K562 (cell line): Measurements from ENCODE around the gene TLCD1. TPM values are rescaled to one million over a fixed set of nuclear protein-coding genes. Genes with fewer than 3 reads are reported as not detected.
A peak's percentile ranks its signal among the peaks of the same experiment; 100 is the strongest.

Experiments
- CBX2 ChIP-seq: fragments of 200-600 bp; sonication (generic); IDR thresholded peaks from one replicate; pipeline ENCODE4 v1.6.1; 2012; ENCODE audit warnings: mild to moderate bottlenecking, low read length, inconsistent platforms; ENCODE audit not compliant: insufficient read depth, poor library complexity, severe bottlenecking
- CLOCK ChIP-seq: fragments of 250-450 bp; sonication (Bioruptor Pico); IDR thresholded peaks from 2 replicates; pipeline ENCODE4 v1.4.0; 2020; ENCODE audit warnings: mild to moderate bottlenecking, moderate library complexity, borderline replicate concordance
- ELF1 ChIP-seq: fragments of 200-800 bp; sonication (Bioruptor generic); IDR thresholded peaks from 2 replicates; pipeline ENCODE4 v1.6.1; 2016; ENCODE audit warnings: missing genetic modification characterization, missing compliant biosample characterization
- ESRRB ChIP-seq: fragments of 250-450 bp; sonication (Bioruptor Pico); IDR thresholded peaks from 2 replicates; pipeline ENCODE4 v1.5.0; 2020; ENCODE audit warnings: mild to moderate bottlenecking, moderate library complexity, borderline replicate concordance
- EWSR1 ChIP-seq: fragments of 450-650 bp; IDR thresholded peaks from 2 replicates; pipeline ENCODE4 v1.6.1; 2018; ENCODE audit warnings: borderline replicate concordance, mild to moderate bottlenecking, low read depth, moderate library complexity; ENCODE audit not compliant: partially characterized antibody
- MAFG ChIP-seq: fragments of 450-650 bp; conservative IDR thresholded peaks from 2 replicates; pipeline ENCODE4 v1.6.1; 2016; ENCODE audit warnings: missing genetic modification characterization, missing compliant biosample characterization
- MLLT1 ChIP-seq, 2 experiments: fragments of 450-650 bp; IDR thresholded peaks; 2 replicates each; pipeline ENCODE4 v1.6.1; 2016
- NR2C2 ChIP-seq, 2 experiments: fragments of 200-800 bp in 1 of 2; sonication (Bioruptor generic) in 1 of 2; sonication (generic) in 1 of 2; formaldehyde crosslinking in 1 of 2; IDR thresholded peaks; 2 replicates each; pipeline versions ENCODE4 v1.6.1 to v1.8.0; 2016 to 2022; ENCODE audit warnings: mild to moderate bottlenecking in 1 of 2, missing compliant biosample characterization in 1 of 2, missing genetic modification characterization in 1 of 2, missing genetic modification reagents in 1 of 2
- PCBP1 ChIP-seq: fragments of 200-400 bp; formaldehyde crosslinking; IDR thresholded peaks from 2 replicates; pipeline ENCODE4 v1.6.1; 2018; ENCODE audit warnings: mild to moderate bottlenecking, low read depth, low read length; ENCODE audit not compliant: poor library complexity, severe bottlenecking
- PHF20 ChIP-seq: fragments of 450-650 bp; IDR thresholded peaks from 2 replicates; pipeline ENCODE4 v1.6.1; 2018; ENCODE audit not compliant: partially characterized antibody
- POLR2G ChIP-seq: fragments of 200-400 bp; formaldehyde crosslinking; IDR thresholded peaks from 2 replicates; pipeline ENCODE4 v1.6.1; 2017; ENCODE audit warnings: low read depth, mild to moderate bottlenecking, antibody characterized with exemption, low read length, moderate library complexity
- PRDM10 ChIP-seq: fragments of 450-650 bp; IDR thresholded peaks from 2 replicates; pipeline ENCODE4 v1.6.1; 2018; ENCODE audit not compliant: partially characterized antibody
- RAD51 ChIP-seq: fragments of 450-650 bp; IDR thresholded peaks from 2 replicates; pipeline ENCODE4 v1.7.1; 2016; ENCODE audit warnings: low read depth, mild to moderate bottlenecking, borderline replicate concordance
- TBP ChIP-seq: optimal IDR thresholded peaks from 2 replicates; pipeline ENCODE3; 2011; ENCODE audit warnings: low read depth, low read length, improper control_type of control experiment
- TCFL5 ChIP-seq: fragments of 250-450 bp; sonication (Bioruptor Pico); conservative IDR thresholded peaks from 2 replicates; pipeline ENCODE4 v1.6.1; 2021; ENCODE audit warnings: mild to moderate bottlenecking, moderate library complexity, matching md5 sums
- TRIM24 ChIP-seq, 2 experiments: fragments of 450-650 bp; IDR thresholded peaks; 2 replicates each; pipeline ENCODE4 v1.6.1; 2016
- XRCC5 ChIP-seq: fragments of 200-400 bp; formaldehyde crosslinking; IDR thresholded peaks from 2 replicates; pipeline ENCODE4 v1.6.1; 2017; ENCODE audit warnings: low read depth, mild to moderate bottlenecking, low read length
- ZNF12 ChIP-seq: sonication (generic); formaldehyde crosslinking; IDR thresholded peaks from 2 replicates; pipeline ENCODE4 v1.4.0; 2020; ENCODE audit warnings: mild to moderate bottlenecking, missing genetic modification reagents
- ZNF146 ChIP-seq: IDR thresholded peaks from one replicate; pipeline ENCODE4 v1.6.1; 2018; ENCODE audit warnings: missing compliant biosample characterization; ENCODE audit not compliant: unreplicated experiment
- ZNF23 ChIP-seq: fragments of 250-450 bp; sonication (Bioruptor Pico); IDR thresholded peaks from 2 replicates; pipeline ENCODE4 v1.4.0; 2020; ENCODE audit warnings: mild to moderate bottlenecking
- ZNF408 ChIP-seq: fragments of 250-450 bp; sonication (Bioruptor Pico); IDR thresholded peaks from 2 replicates; pipeline ENCODE4 v1.4.0; 2020; ENCODE audit warnings: low read depth, mild to moderate bottlenecking, moderate library complexity
- ZNF830 ChIP-seq: fragments of 250-450 bp; sonication (Bioruptor Pico); IDR thresholded peaks from 2 replicates; pipeline ENCODE4 v1.5.0; 2021; ENCODE audit warnings: mild to moderate bottlenecking
- polyA plus RNA-seq, 8 experiments: library from polyadenylated mRNA; depleted of rRNA in 4 of 8; stranded (reverse) in 5 of 8; unstranded in 3 of 8; fragments of >200 nt; fragmentation: Nextera tagmentation in 2 of 8; fragmentation: Illumina TruSeq in 1 of 8; extraction: Ambion mirVana in 2 of 8; extraction: Trizol in 1 of 8; gene quantifications; 2 replicates each; pipeline versions ENCODE4 v1.2.1 to v1.2.3, GENCODE V29; 2011 to 2014; ENCODE audit warnings: inconsistent platforms in 1 of 8, missing spikeins in 1 of 8
- total RNA-seq, 7 experiments: library from RNA; depleted of rRNA in 6 of 7; stranded (reverse); fragments of >200 nt in 6 of 7; fragmentation: Illumina TruSeq in 2 of 7; extraction: Trizol in 2 of 7; gene quantifications; 2 replicates each; pipeline versions ENCODE4 v1.2.1 to v1.2.3, GENCODE V29; 2011 to 2021; ENCODE audit warnings: low replicate concordance in 1 of 7

Gene TLCD1
- total and polyA plus RNA-seq, 9 of the 15 experiments (the other 6 are each of a cell fraction or from before 2014, with no cell fraction given) = 6.8 to 37.7 (median 21.7) TPM

- TF ChIP-seq PRDM10 (no peak), EWSR1 (no peak), TCFL5 (no peak), ZNF23 (CRISPR knock-in tag) (no peak), CLOCK (CRISPR knock-in tag) (no peak), PHF20 (no peak), ZNF408 (CRISPR knock-in tag) (no peak), POLR2G (peak; percentile 81), ESRRB (CRISPR knock-in tag) (no peak), ZNF12 (CRISPR knock-in tag) (no peak), TBP (no peak), XRCC5 (no peak), PCBP1 (peak; percentile 34), TRIM24 (IDR thresholded peaks at IDR 0.05) (no peak), ZNF146 (CRISPR knock-in tag) (no peak), RAD51 (no peak), NR2C2 (CRISPR knock-in tag; IDR thresholded peaks at IDR 0.05) (no peak), NR2C2 (tag; IDR thresholded peaks at IDR 0.05) (0 out of 2 replicates have a peak, but pooled peaks have one; percentile 9), MLLT1 (IDR thresholded peaks at IDR 0.05) (no peak), CBX2 (no peak), ZNF830 (CRISPR knock-in tag) (no peak), MAFG (tag) (no peak), ELF1 (tag) (no peak)
Observed at GRCh38 chr17:28726226-28726626, at the start of gene TLCD1 (continued).
